IMR-90 (cell line): ENCODE measurements around the gene KCNK6.
A peak's percentile ranks its signal among the peaks of the same experiment; 100 is the strongest.

ENCODE experiments used
- CEBPB ChIP-seq: IDR thresholded peaks from 2 replicates; pipeline ENCODE4 v1.6.1; 2012; ENCODE audit warnings: low read depth, low read length, improper control_type of control experiment
- CTCF ChIP-seq: conservative IDR thresholded peaks from 2 replicates; pipeline ENCODE4 v1.5.1; 2012; ENCODE audit warnings: mild to moderate bottlenecking, low read depth, low read length, improper control_type of control experiment
- MXI1 ChIP-seq: IDR thresholded peaks from 2 replicates; pipeline ENCODE4 v1.6.1; 2012; ENCODE audit warnings: low read depth, mild to moderate bottlenecking, low read length, moderate library complexity, borderline replicate concordance
- SMC3 ChIP-seq: fragments of 150-350 bp; IDR thresholded peaks from 2 replicates; pipeline ENCODE4 v1.6.1; 2016; ENCODE audit warnings: low read depth, mild to moderate bottlenecking, antibody characterized with exemption, low read length, moderate library complexity
- USF2 ChIP-seq: fragments of 150-350 bp; IDR thresholded peaks from 2 replicates; pipeline ENCODE4 v1.6.1; 2017; ENCODE audit warnings: mild to moderate bottlenecking, antibody characterized with exemption, low read length, low read depth

GRCh38 chr19:38315657-38316476, 3.8 kb upstream of the KCNK6 start, which contains the start of gene YIF1B:
- no peak for TF ChIP-seq SMC3
- TF ChIP-seq CTCF: no peak
- no peak; the same call in 1 of the 2 replicates for TF ChIP-seq MXI1
- peak; percentile 56; the same call in 1 of the 2 replicates for TF ChIP-seq CEBPB
- TF ChIP-seq USF2: no peak
